ENCODE results near the gene ISY1.
"Not testable (repeated sequence)": the region's sequence is repeated elsewhere in the genome, so short reads cannot be mapped to it uniquely, and the experiment has no call there.

ISY1 gene

GRCh38 chr3:129119365-129120100, 41.3 kb downstream of the ISY1 start:
- DNase-seq, result no peak

- DNase-seq, result no peak
Observed at GRCh38 chr3:129118745-129119144, 42.1 kb downstream of the ISY1 start.

- DNase-seq, result no peak
Observed at GRCh38 chr3:129117134-129117533, 43.7 kb downstream of the ISY1 start.

- DNase-seq, result no peak
Observed at GRCh38 chr3:129116482-129116946, 44.3 kb downstream of the ISY1 start.

- DNase-seq, result no peak
Observed at GRCh38 chr3:129114455-129114854, 46.4 kb downstream of the ISY1 start.

- peak; percentile 76 for DNase-seq
Observed at GRCh38 chr3:129112308-129113052, 48.4 kb downstream of the ISY1 start.

- DNase-seq, result not testable (repeated sequence)
Observed at GRCh38 chr3:129111076-129111780, 49.6 kb downstream of the ISY1 start.

- no peak for DNase-seq
Observed at GRCh38 chr3:129107793-129108192, 53.1 kb downstream of the ISY1 start.

- DNase-seq, result no peak
Observed at GRCh38 chr3:129106866-129107565, 53.8 kb downstream of the ISY1 start.

GRCh38 chr3:129106320-129106719, 54.5 kb downstream of the ISY1 start:
- no peak for DNase-seq

- DNase-seq, result no peak
Observed at GRCh38 chr3:129105862-129106261, 55.0 kb downstream of the ISY1 start.

GRCh38 chr3:129104498-129105079, 56.3 kb downstream of the ISY1 start:
- no peak for DNase-seq

GRCh38 chr3:129104051-129104450, 56.8 kb downstream of the ISY1 start:
- no peak for DNase-seq

- DNase-seq, result no peak
Observed at GRCh38 chr3:129103296-129103695, 57.6 kb downstream of the ISY1 start.

- DNase-seq, result no peak
Observed at GRCh38 chr3:129101370-129102138, 59.3 kb downstream of the ISY1 start.

- DNase-seq, result no peak
Observed at GRCh38 chr3:129100274-129100673, 60.6 kb downstream of the ISY1 start.

- DNase-seq, result no peak
Observed at GRCh38 chr3:129095285-129095684, 65.6 kb downstream of the ISY1 start.

- not testable (repeated sequence) for DNase-seq
Observed at GRCh38 chr3:129088312-129088711, 72.6 kb downstream of the ISY1 start.

GRCh38 chr3:129087904-129088303, 73.0 kb downstream of the ISY1 start:
- not testable (repeated sequence) for DNase-seq

GRCh38 chr3:129087138-129087702, 73.6 kb downstream of the ISY1 start:
- DNase-seq, result peak; percentile 17

- DNase-seq, result no peak
Observed at GRCh38 chr3:129085818-129086217, 75.0 kb downstream of the ISY1 start.
